ENCODE measurements around the gene HIC1.

Gene HIC1

DNA sequence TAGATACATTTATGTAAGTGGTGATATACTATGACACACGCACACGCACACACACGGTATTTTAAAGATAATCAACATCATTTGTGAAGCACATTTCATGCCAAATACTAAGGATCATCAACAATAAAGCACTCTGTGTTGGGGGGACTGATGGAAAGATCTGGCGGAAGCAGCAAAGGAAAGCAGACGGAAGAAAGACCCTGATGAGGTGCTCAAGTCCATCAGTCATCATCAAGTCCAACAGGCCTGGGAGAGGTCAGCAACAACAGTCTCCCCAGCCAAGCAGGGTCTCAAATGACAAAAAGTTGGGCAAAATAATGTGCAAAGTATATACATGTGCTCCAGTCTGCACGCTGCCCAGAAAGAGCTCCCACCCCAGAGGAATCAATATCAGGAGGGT is 55.5 kb downstream of the HIC1 start:
- Histone ChIP-seq H3K9ac (ENCODE audit: low read length in 2 of 2) (no peak overlapping the region), H3K27ac (ENCODE audit: low read length) (no peak overlapping the region), H3K4me3 (ENCODE audit: low read length in 2 of 2) (no peak overlapping the region), H3K27me3 (ENCODE audit: control insufficient read depth in 1 of 2, insufficient read depth in 2 of 2, low read length in 2 of 2) (no peaks in the 10 kb centered on the region), H3K36me3 (ENCODE audit: control insufficient read depth in 2 of 2, insufficient read depth in 2 of 2, low read length in 2 of 2) (no peaks in the 10 kb centered on the region), H3K9me3 (ENCODE audit: control insufficient read depth in 2 of 2, low read length in 2 of 2) (no peaks in the 10 kb centered on the region), H3K4me1 (ENCODE audit: control insufficient read depth, insufficient read depth, low read length) (peaks cover 12% of the 10 kb centered on the region)

GRCh38 chr17:2111691-2112090 is 56.8 kb downstream of the HIC1 start:
- no peak overlapping the region for H3K9ac ChIP-seq (ENCODE audit: low read length in 2 of 2)
- H3K4me3 ChIP-seq (ENCODE audit: low read length in 2 of 2) = no peak overlapping the region
- no peaks in the 10 kb centered on the region for H3K9me3 ChIP-seq (ENCODE audit: control insufficient read depth in 2 of 2, low read length in 2 of 2)
- no peaks in the 10 kb centered on the region for H3K36me3 ChIP-seq (ENCODE audit: control insufficient read depth in 2 of 2, insufficient read depth in 2 of 2, low read length in 2 of 2)
- peaks cover 10% of the 10 kb centered on the region for H3K4me1 ChIP-seq (ENCODE audit: control insufficient read depth, insufficient read depth, low read length)
- no peaks in the 10 kb centered on the region for H3K27me3 ChIP-seq (ENCODE audit: control insufficient read depth in 1 of 2, insufficient read depth in 2 of 2, low read length in 2 of 2)
- H3K27ac ChIP-seq (ENCODE audit: low read length) = no peak overlapping the region
